Epithelial cell of esophagus (primary cell): ENCODE measurements around the gene SDCCAG8.
A peak's percentile ranks its signal among the peaks of the same experiment; 100 is the strongest.

Experiments used
- DNase-seq: peaks from one replicate; pipeline ENCODE4 v3.0.0; 2010; ENCODE audit warnings: low read depth
- H3K4me3 ChIP-seq: 2 replicates; pipeline ENCODE4 v1.5.1; 2011; ENCODE audit warnings: mild to moderate bottlenecking, low read length, control low read depth
- TF ChIP-seq, protein P1 (sequence below): IDR thresholded peaks from 2 replicates; pipeline ENCODE4 v1.5.1; 2011; ENCODE audit warnings: low read depth, mild to moderate bottlenecking, low read length, control low read depth, inconsistent platforms; ENCODE audit not compliant: insufficient read depth; ENCODE audit errors: missing control alignments

Gene SDCCAG8

GRCh38 chr1:243421784-243422183 lies 165.9 kb downstream of the SDCCAG8 start:
- H3K4me3 ChIP-seq: no peak overlapping the region
- TF ChIP-seq, protein P1, sequence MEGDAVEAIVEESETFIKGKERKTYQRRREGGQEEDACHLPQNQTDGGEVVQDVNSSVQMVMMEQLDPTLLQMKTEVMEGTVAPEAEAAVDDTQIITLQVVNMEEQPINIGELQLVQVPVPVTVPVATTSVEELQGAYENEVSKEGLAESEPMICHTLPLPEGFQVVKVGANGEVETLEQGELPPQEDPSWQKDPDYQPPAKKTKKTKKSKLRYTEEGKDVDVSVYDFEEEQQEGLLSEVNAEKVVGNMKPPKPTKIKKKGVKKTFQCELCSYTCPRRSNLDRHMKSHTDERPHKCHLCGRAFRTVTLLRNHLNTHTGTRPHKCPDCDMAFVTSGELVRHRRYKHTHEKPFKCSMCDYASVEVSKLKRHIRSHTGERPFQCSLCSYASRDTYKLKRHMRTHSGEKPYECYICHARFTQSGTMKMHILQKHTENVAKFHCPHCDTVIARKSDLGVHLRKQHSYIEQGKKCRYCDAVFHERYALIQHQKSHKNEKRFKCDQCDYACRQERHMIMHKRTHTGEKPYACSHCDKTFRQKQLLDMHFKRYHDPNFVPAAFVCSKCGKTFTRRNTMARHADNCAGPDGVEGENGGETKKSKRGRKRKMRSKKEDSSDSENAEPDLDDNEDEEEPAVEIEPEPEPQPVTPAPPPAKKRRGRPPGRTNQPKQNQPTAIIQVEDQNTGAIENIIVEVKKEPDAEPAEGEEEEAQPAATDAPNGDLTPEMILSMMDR: no peak
- peak; percentile 77 for DNase-seq

GRCh38 chr1:243422362-243422761 lies 166.5 kb downstream of the SDCCAG8 start:
- TF ChIP-seq, protein P1: no peak
- H3K4me3 ChIP-seq: no peak overlapping the region
- DNase-seq: no peak

- DNase-seq: no peak
- TF ChIP-seq, protein P1: no peak
- no peak overlapping the region for H3K4me3 ChIP-seq
Observed at GRCh38 chr1:243428084-243428483, 172.2 kb downstream of the SDCCAG8 start.

- no peak for DNase-seq
- H3K4me3 ChIP-seq: no peak overlapping the region
- TF ChIP-seq, protein P1: no peak
Observed at GRCh38 chr1:243428617-243429342, 172.9 kb downstream of the SDCCAG8 start.

DNA sequence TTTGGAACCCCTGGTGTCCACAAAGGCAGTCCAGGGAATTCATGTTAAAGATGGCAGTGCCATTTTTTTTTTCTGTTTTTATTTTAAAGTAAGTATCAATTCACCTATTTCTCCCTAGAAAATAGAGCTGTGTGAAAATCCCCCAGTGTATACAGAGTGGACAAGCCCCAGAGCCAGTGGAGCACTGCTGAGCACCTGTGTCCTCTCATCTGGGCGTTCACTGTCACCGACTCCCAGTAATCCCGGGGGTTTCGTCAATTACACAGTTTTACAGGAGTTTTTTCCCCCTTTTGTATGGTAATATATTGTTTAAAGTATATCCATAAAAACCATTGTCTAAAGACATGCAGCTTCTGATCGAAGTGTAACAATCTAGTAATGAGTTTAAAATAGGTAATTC lies 175.8 kb downstream of the SDCCAG8 start:
- TF ChIP-seq, protein P1: no peak
- DNase-seq: no peak
- no peak overlapping the region for H3K4me3 ChIP-seq

GRCh38 chr1:243432136-243432535 lies 176.3 kb downstream of the SDCCAG8 start:
- DNase-seq: no peak
- no peak overlapping the region for H3K4me3 ChIP-seq
- TF ChIP-seq, protein P1: no peak

- no peak for DNase-seq
- TF ChIP-seq, protein P1: no peak
- H3K4me3 ChIP-seq: no peak overlapping the region
Observed at GRCh38 chr1:243433737-243434370, 178.0 kb downstream of the SDCCAG8 start.
